ENCODE data around the gene PTCD1.
"Not testable (repeated sequence)": the region's sequence is repeated elsewhere in the genome, so short reads cannot be mapped to it uniquely, and the experiment has no call there.

Gene PTCD1

GRCh38 chr7:99387239-99387635 is 51.4 kb downstream of the PTCD1 start:
- not testable (repeated sequence) for DNase-seq

- DNase-seq = no peak
Measured at GRCh38 chr7:99386584-99387238, 51.9 kb downstream of the PTCD1 start.

- DNase-seq = no peak
Measured at GRCh38 chr7:99385564-99385963, 53.0 kb downstream of the PTCD1 start.

- DNase-seq = no peak
Measured at GRCh38 chr7:99384523-99384922, 54.1 kb downstream of the PTCD1 start.

- DNase-seq = no peak
Measured at GRCh38 chr7:99383791-99384370, 54.7 kb downstream of the PTCD1 start.

GRCh38 chr7:99383203-99383602 is 55.4 kb downstream of the PTCD1 start:
- no peak for DNase-seq

- no peak for DNase-seq
Measured at GRCh38 chr7:99381664-99382075, 56.9 kb downstream of the PTCD1 start.

GRCh38 chr7:99380823-99381663 is 57.6 kb downstream of the PTCD1 start:
- DNase-seq = peak; percentile 54 to 81 (median 66)

GRCh38 chr7:99380032-99380822 is 58.4 kb downstream of the PTCD1 start:
- DNase-seq = no peak

GRCh38 chr7:99379693-99380031 is 58.9 kb downstream of the PTCD1 start:
- DNase-seq = not testable (repeated sequence)

- DNase-seq = no peak
Measured at GRCh38 chr7:99379043-99379577, 59.5 kb downstream of the PTCD1 start.

- peak in 3 of 4 experiments; percentile 12 to 43 (median 25) for DNase-seq
Measured at GRCh38 chr7:99375070-99375807, 63.4 kb downstream of the PTCD1 start.

GRCh38 chr7:99374111-99375064 is 64.2 kb downstream of the PTCD1 start, which contains the start of gene ARPC1B:
TSS of gene ARPC1B (plus strand) at chr7:99374730. CDS start at chr7:99385715, 10,985 bp downstream.
- DNase-seq = peak; percentile 43 to 82 (median 62)

GRCh38 chr7:99373091-99374066 is 65.2 kb downstream of the PTCD1 start:
- no peak for DNase-seq

GRCh38 chr7:99372275-99373090 is 66.1 kb downstream of the PTCD1 start:
- DNase-seq = no peak

GRCh38 chr7:99371376-99371920 is 67.2 kb downstream of the PTCD1 start:
- DNase-seq = no peak

- DNase-seq = no peak
Measured at GRCh38 chr7:99369767-99370391, 68.7 kb downstream of the PTCD1 start.

Measured in activated naive CD4-positive, alpha-beta T cell (primary cell).